Upper lobe of left lung (tissue), 4 donors: ENCODE measurements around the gene CTU1.
A peak's percentile ranks its signal among the peaks of the same experiment; 100 is the strongest.

ENCODE experiments used
- CTCF ChIP-seq, 6 experiments: fragments of 450-650 bp in 4 of 6; fragments of 200-600 bp in 2 of 6; sonication (generic) in 2 of 6; IDR thresholded peaks; one replicate each; pipeline ENCODE4 v1.5.1; 2016 to 2019; ENCODE audit warnings: antibody characterized with exemption in 6 of 6
- EP300 ChIP-seq, 4 donors: sonication (generic); formaldehyde crosslinking; IDR thresholded peaks; one replicate each; pipeline ENCODE4 v1.5.1; 2017; ENCODE audit warnings: antibody characterized with exemption in 4 of 4, control low read depth in 2 of 4
- POLR2A ChIP-seq, 4 donors: fragments of 450-650 bp; IDR thresholded peaks; one replicate each; pipeline ENCODE4 v1.5.1; 2016 to 2017; ENCODE audit warnings: antibody characterized with exemption in 4 of 4, mild to moderate bottlenecking in 2 of 4
- POLR2AphosphoS5 ChIP-seq, 2 donors: sonication (generic); formaldehyde crosslinking; IDR thresholded peaks; one replicate each; pipeline ENCODE4 v1.5.1; 2017; ENCODE audit warnings: antibody characterized with exemption in 2 of 2

DNA sequence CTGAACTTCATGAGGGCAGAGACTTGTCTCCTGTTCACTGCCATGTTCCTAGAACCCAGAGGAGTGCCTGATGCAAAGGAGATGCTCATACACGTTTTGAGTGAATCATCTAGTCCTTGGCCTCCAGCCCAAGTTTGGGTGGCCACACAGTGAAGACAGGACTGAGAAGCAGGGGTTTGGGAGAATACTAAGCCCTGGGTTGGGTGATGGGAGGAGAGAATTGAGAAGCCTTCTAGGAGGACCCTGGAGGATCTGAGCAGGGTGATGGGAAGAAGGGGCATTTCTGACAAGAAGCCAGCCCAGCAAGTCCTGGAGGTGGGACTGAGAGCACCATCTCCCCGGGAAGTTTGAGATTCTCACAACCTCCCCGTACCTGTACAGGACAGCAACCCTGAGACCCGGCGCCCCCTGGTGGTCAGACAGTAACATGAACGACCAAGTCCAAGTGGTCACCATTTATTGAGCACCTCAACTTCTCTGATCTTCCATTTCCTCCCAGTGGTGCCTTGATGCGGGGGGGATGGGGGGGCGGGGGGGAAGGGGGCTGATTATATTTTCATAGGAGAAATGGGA, 11.0 kb downstream of the CTU1 start:
- TF ChIP-seq CTCF (IDR thresholded peaks at IDR 0.05) (peak in 5 of 6 experiments; percentile 43 to 60 (median 55)), POLR2AphosphoS5 (IDR thresholded peaks at IDR 0.05) (no peak), POLR2A (IDR thresholded peaks at IDR 0.05) (no peak), EP300 (IDR thresholded peaks at IDR 0.05) (no peak)
